ENCODE data around the gene NCKIPSD.

Gene NCKIPSD

GRCh38 chr3:48716508-48716981 lies 30.8 kb upstream of the NCKIPSD start:
- peak overlapping the region; percentile 78 to 81 for H3K27ac ChIP-seq
- TF ChIP-seq CTCF (IDR thresholded peaks at IDR 0.05): no peak
- peak overlapping the region; percentile 92 for H3K4me3 ChIP-seq
- DNase-seq (ENCODE audit: low spot score): peak; percentile 76

GRCh38 chr3:48715174-48715800 lies 29.6 kb upstream of the NCKIPSD start:
- no peak for DNase-seq (ENCODE audit: low spot score)
- Histone ChIP-seq H3K4me3 (peak overlapping the region; percentile 92), H3K27ac (no peak overlapping the region)
- no peak for TF ChIP-seq CTCF (IDR thresholded peaks at IDR 0.05)

GRCh38 chr3:48711727-48712126 lies 26.0 kb upstream of the NCKIPSD start:
- no peak for DNase-seq (ENCODE audit: low spot score)
- Histone ChIP-seq H3K27ac (peak overlapping the region in 1 of 2 donors; percentile 15), H3K4me3 (no peak overlapping the region)
- TF ChIP-seq CTCF (IDR thresholded peaks at IDR 0.05): no peak

GRCh38 chr3:48709051-48709461 lies 23.3 kb upstream of the NCKIPSD start:
- Histone ChIP-seq H3K27ac (peak overlapping the region in 1 of 2 donors; percentile 54), H3K4me3 (peak overlapping the region; percentile 12)
- DNase-seq (ENCODE audit: low spot score): no peak
- TF ChIP-seq CTCF (IDR thresholded peaks at IDR 0.05): no peak

GRCh38 chr3:48708481-48708889 lies 22.8 kb upstream of the NCKIPSD start:
- Histone ChIP-seq H3K27ac (peak overlapping the region in 1 of 2 donors; percentile 54), H3K4me3 (peak overlapping the region; percentile 12)
- TF ChIP-seq CTCF (IDR thresholded peaks at IDR 0.05): no peak
- DNase-seq (ENCODE audit: low spot score): no peak

GRCh38 chr3:48707157-48707556 lies 21.4 kb upstream of the NCKIPSD start:
- no peak for TF ChIP-seq CTCF (IDR thresholded peaks at IDR 0.05)
- no peak for DNase-seq (ENCODE audit: low spot score)
- Histone ChIP-seq H3K27ac (no peak overlapping the region), H3K4me3 (no peak overlapping the region)

GRCh38 chr3:48702320-48702920 lies 16.7 kb upstream of the NCKIPSD start:
- TF ChIP-seq CTCF (IDR thresholded peaks at IDR 0.05): no peak
- H3K27ac ChIP-seq: peak overlapping the region in 1 of 2 donors; percentile 35
- DNase-seq (ENCODE audit: low spot score): no peak
- no peak overlapping the region for H3K4me3 ChIP-seq

Measured in coronary artery (tissue), 2 donors.